IMR-90 (cell line): ENCODE measurements around the gene FCRL6. TPM values are rescaled to one million over a fixed set of nuclear protein-coding genes. Genes with fewer than 3 reads are reported as not detected.

Experiments
- ATAC-seq: fragments of 200-7000 bp; cut with Tn5 transposase; 2 replicates; pipeline ENCODE4 v1.9.1; 2020; ENCODE audit warnings: low read depth, mild to moderate bottlenecking, moderate library complexity
- BruUV-seq: library from RNA; stranded (reverse); fragments of 400-500 nt; replicated peaks from 2 replicates; lab custom pipeline; 2021; lab: Mats Ljungman, UMichigan
- CTCF ChIA-PET: fragments of 300-600 bp; formaldehyde crosslinking; extraction: SDS; loops from one replicate; lab custom pipeline; 2021; ENCODE audit warnings: antibody characterized with exemption; lab: Yijun Ruan, JAX
- POLR2A ChIA-PET: fragments of 300-600 bp; sonication (Branson Sonifier 250); formaldehyde crosslinking; loops from one replicate; lab custom pipeline; 2022; ENCODE audit warnings: antibody characterized with exemption; ENCODE audit not compliant: unreplicated experiment; lab: Charles Lee
- DNase-seq: peaks from one replicate; pipeline ENCODE4 v3.0.0; 2013
- H2AFZ ChIP-seq: replicated peaks from 2 replicates; pipeline ENCODE3; 2013; ENCODE audit warnings: low read length, mild to moderate bottlenecking; ENCODE audit not compliant: poor library complexity
- H2AK5ac ChIP-seq: 2 replicates; pipeline ENCODE4 v1.6.1; 2013; ENCODE audit warnings: low read depth, low read length, inconsistent platforms
- H2AK9ac ChIP-seq: replicated peaks from 2 replicates; pipeline ENCODE3; 2013; ENCODE audit warnings: mild to moderate bottlenecking, low read depth, low read length, moderate library complexity; ENCODE audit not compliant: poor library complexity
- H2BK120ac ChIP-seq: 2 replicates; pipeline ENCODE4 v1.6.1; 2013; ENCODE audit warnings: low read depth, low read length, inconsistent platforms
- H2BK15ac ChIP-seq: 3 replicates; pipeline ENCODE4 v1.6.1; 2013; ENCODE audit warnings: low read depth, low read length, inconsistent platforms
- H2BK20ac ChIP-seq: 2 replicates; pipeline ENCODE4 v1.6.1; 2013; ENCODE audit warnings: low read depth, mild to moderate bottlenecking, inconsistent platforms, low read length, moderate library complexity
- H2BK5ac ChIP-seq: 2 replicates; pipeline ENCODE4 v1.6.1; 2013; ENCODE audit warnings: mild to moderate bottlenecking, low read depth, low read length, inconsistent platforms; ENCODE audit not compliant: poor library complexity, severe bottlenecking
- H3K14ac ChIP-seq: replicated peaks from 2 replicates; pipeline ENCODE4 v1.6.1; 2013; ENCODE audit warnings: low read depth, low read length, inconsistent platforms
- H3K18ac ChIP-seq: 2 replicates; pipeline ENCODE4 v1.6.1; 2013; ENCODE audit warnings: low read depth, low read length, control low read depth
- H3K23ac ChIP-seq: 2 replicates; pipeline ENCODE4 v1.6.1; 2013; ENCODE audit warnings: low read depth, low read length, inconsistent platforms
- H3K27ac ChIP-seq: 2 replicates; pipeline ENCODE4 v1.5.1; 2013; ENCODE audit warnings: mild to moderate bottlenecking, control low read depth, low read length; ENCODE audit not compliant: insufficient read depth
- H3K27me3 ChIP-seq: 2 replicates; pipeline ENCODE4 v1.6.1; 2013; ENCODE audit warnings: low read length; ENCODE audit not compliant: control insufficient read depth, insufficient read depth
- H3K36me3 ChIP-seq: 2 replicates; pipeline ENCODE4 v1.6.1; 2013; ENCODE audit warnings: low read length, mixed read lengths; ENCODE audit not compliant: control insufficient read depth, insufficient read depth
- H3K4ac ChIP-seq: 2 replicates; pipeline ENCODE4 v1.6.1; 2013; ENCODE audit warnings: low read depth, low read length, inconsistent platforms
- H3K4me1 ChIP-seq: 2 replicates; pipeline ENCODE4 v1.6.1; 2013; ENCODE audit warnings: low read length, mixed read lengths; ENCODE audit not compliant: control insufficient read depth, insufficient read depth
- H3K4me2 ChIP-seq: 2 replicates; pipeline ENCODE4 v1.6.1; 2013; ENCODE audit warnings: low read depth, mild to moderate bottlenecking, control low read depth, low read length, moderate library complexity
- H3K4me3 ChIP-seq: 2 replicates; pipeline ENCODE4 v1.5.1; 2013; ENCODE audit warnings: low read depth, mild to moderate bottlenecking, control low read depth, low read length, moderate library complexity; ENCODE audit not compliant: insufficient read depth
- H3K56ac ChIP-seq: 2 replicates; pipeline ENCODE4 v1.6.1; 2013; ENCODE audit warnings: low read length, inconsistent platforms; ENCODE audit not compliant: insufficient read depth; ENCODE audit errors: extremely low read depth
- H3K79me1 ChIP-seq, 2 experiments: 2 replicates each; pipeline ENCODE4 v1.6.1; 2013; ENCODE audit warnings: low read length in 2 of 2, inconsistent platforms in 1 of 2, low read depth in 1 of 2
- H3K9ac ChIP-seq: 2 replicates; pipeline ENCODE4 v1.6.1; 2013; ENCODE audit warnings: low read depth, low read length, control low read depth
- H3K9me1 ChIP-seq: 2 replicates; pipeline ENCODE4 v1.6.1; 2013; ENCODE audit warnings: low read length, inconsistent platforms; ENCODE audit not compliant: insufficient read depth
- H3K9me3 ChIP-seq: 2 replicates; pipeline ENCODE4 v1.6.1; 2013; ENCODE audit warnings: low read length; ENCODE audit not compliant: control insufficient read depth, insufficient read depth
- H4K20me1 ChIP-seq: 2 replicates; pipeline ENCODE4 v1.6.1; 2013; ENCODE audit warnings: low read length, inconsistent platforms; ENCODE audit not compliant: insufficient read depth
- H4K5ac ChIP-seq: 2 replicates; pipeline ENCODE4 v1.6.1; 2013; ENCODE audit warnings: mild to moderate bottlenecking, low read depth, low read length, control low read depth
- H4K8ac ChIP-seq, 2 experiments: 2 replicates each; pipeline ENCODE4 v1.6.1; 2013; ENCODE audit warnings: low read depth in 2 of 2, low read length in 2 of 2, control low read depth in 1 of 2, inconsistent platforms in 1 of 2
- H4K91ac ChIP-seq: 2 replicates; pipeline ENCODE4 v1.6.1; 2013; ENCODE audit warnings: low read depth, low read length, inconsistent platforms; ENCODE audit not compliant: insufficient read depth
- CHD1 ChIP-seq: IDR thresholded peaks from 2 replicates; pipeline ENCODE4 v1.6.1; 2012; ENCODE audit warnings: low read depth, low read length, improper control_type of control experiment
- FOS ChIP-seq: fragments of 150-350 bp; IDR thresholded peaks from 2 replicates; pipeline ENCODE4 v1.6.1; 2016; ENCODE audit warnings: low read depth, low read length
- MAFK ChIP-seq: IDR thresholded peaks from 2 replicates; pipeline ENCODE4 v1.6.1; 2012; ENCODE audit warnings: low read depth, low read length, improper control_type of control experiment
- MAZ ChIP-seq: IDR thresholded peaks from 2 replicates; pipeline ENCODE4 v1.6.1; 2012; ENCODE audit warnings: low read depth, mild to moderate bottlenecking, low read length, improper control_type of control experiment, moderate library complexity, borderline replicate concordance
- MXI1 ChIP-seq: IDR thresholded peaks from 2 replicates; pipeline ENCODE4 v1.6.1; 2012; ENCODE audit warnings: low read depth, mild to moderate bottlenecking, low read length, moderate library complexity, borderline replicate concordance
- POLR2A ChIP-seq: IDR thresholded peaks from 2 replicates; pipeline ENCODE4 v1.6.1; 2012; ENCODE audit warnings: mild to moderate bottlenecking, low read depth, low read length
- RCOR1 ChIP-seq: IDR thresholded peaks from 2 replicates; pipeline ENCODE4 v1.6.1; 2012; ENCODE audit warnings: mild to moderate bottlenecking, low read length, improper control_type of control experiment; ENCODE audit not compliant: insufficient replicate concordance
- RFX5 ChIP-seq: IDR thresholded peaks from 2 replicates; pipeline ENCODE4 v1.8.0; 2012; ENCODE audit warnings: low read depth, mild to moderate bottlenecking, low read length, moderate library complexity
- USF2 ChIP-seq: fragments of 150-350 bp; IDR thresholded peaks from 2 replicates; pipeline ENCODE4 v1.6.1; 2017; ENCODE audit warnings: mild to moderate bottlenecking, antibody characterized with exemption, low read length, low read depth
- WGBS, 2 experiments: methylation state at CpG; one replicate each; pipeline versions ENCODE4 v1.1.5 to v1.1.7; 2013; ENCODE audit warnings: missing lambda C conversion rate in 2 of 2; ENCODE audit not compliant: insufficient read length in 1 of 2; ENCODE audit errors: extremely low coverage in 2 of 2; 5-methylcytosine and 5-hydroxymethylcytosine counted together
- dilution Hi-C: fragments of 300-500 bp; cut with HindIII; formaldehyde crosslinking; loops from one replicate; pipeline ENCODE4 v1.14.3; 2018; ENCODE audit warnings: low sequenced_read_pairs; ENCODE audit not compliant: unreplicated experiment
- in situ Hi-C: fragments of 300-500 bp; cut with MboI; formaldehyde crosslinking; loops from 3 replicates; pipeline ENCODE4 v1.14.3; 2019; ENCODE audit warnings: low sequenced_read_pairs, inconsistent platforms, mixed read lengths
- intact Hi-C: fragments of 100-400 bp; cut with micrococcal nuclease; formaldehyde crosslinking; loops from 2 replicates; pipeline ENCODE4 v1.10.0; 2022
- polyA plus RNA-seq, 3 experiments: library from polyadenylated mRNA; depleted of rRNA; stranded (reverse); fragments of >200 nt; gene quantifications; 2 replicates each; pipeline ENCODE4 v1.2.3, GENCODE V29; 2012; ENCODE audit warnings: low replicate concordance in 1 of 3
- total RNA-seq: library from RNA; depleted of rRNA; stranded (reverse); fragments of >200 nt; gene quantifications from 2 replicates; pipeline ENCODE4 v1.2.3, GENCODE V29; 2012
- TF ChIP-seq, protein P1 (sequence below): fragments of 150-350 bp; IDR thresholded peaks from 2 replicates; pipeline ENCODE4 v1.6.1; 2016; ENCODE audit warnings: low read depth, mild to moderate bottlenecking, low read length, moderate library complexity, borderline replicate concordance
- TF ChIP-seq, protein P2 (sequence below): conservative IDR thresholded peaks from 2 replicates; pipeline ENCODE4 v1.5.1; 2012; ENCODE audit warnings: mild to moderate bottlenecking, low read depth, low read length, improper control_type of control experiment

FCRL6 gene
- total and polyA plus RNA-seq, 2 of the 4 experiments (the other 2 are of a cell fraction), result not detected

DNA sequence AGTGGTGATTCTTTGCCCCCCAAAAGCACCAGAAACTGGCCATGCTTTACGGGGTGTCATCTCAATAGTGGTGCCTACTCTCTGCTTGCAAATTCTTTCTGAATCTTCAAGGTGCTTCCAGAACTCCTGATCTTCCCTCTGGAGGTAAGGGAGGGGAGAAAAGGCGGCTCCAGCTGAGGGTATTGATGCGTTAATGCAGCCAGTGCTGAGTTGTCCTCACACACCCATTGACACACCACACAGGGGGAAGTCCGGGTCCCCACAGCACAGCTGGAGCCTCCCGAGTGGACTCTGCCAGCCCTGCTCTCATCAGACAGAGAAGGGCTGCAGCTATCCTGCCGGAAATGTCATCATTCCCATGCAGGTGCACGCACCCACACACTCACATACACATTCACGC is 59.1 kb downstream of the FCRL6 start:
- Histone ChIP-seq H3K9ac (no peak overlapping the region), H2BK20ac (no peak overlapping the region), H3K27me3 (peaks cover 2% of the 10 kb centered on the region; the same call in 1 of the 2 replicates), H3K23ac (no peak overlapping the region), H2BK15ac (no peak overlapping the region), H3K18ac (no peak overlapping the region), H2AFZ (no peak overlapping the region), H2AK5ac (no peak overlapping the region), H3K14ac (no peak overlapping the region), H4K8ac (no peak overlapping the region), H3K9me3 (no peaks in the 10 kb centered on the region), H3K4ac (no peak overlapping the region), H2BK5ac (no peak overlapping the region), H3K79me1 (no peaks in the 10 kb centered on the region), H2BK120ac (no peak overlapping the region), H4K5ac (no peak overlapping the region), H3K4me3 (no peak overlapping the region), H3K4me1 (no peaks in the 10 kb centered on the region), H4K91ac (no peak overlapping the region), H4K20me1 (no peaks in the 10 kb centered on the region), H3K27ac (no peak overlapping the region), H3K36me3 (no peaks in the 10 kb centered on the region), H2AK9ac (no peak overlapping the region), H3K9me1 (0 out of 2 replicates have a peak, but pooled peaks cover 7% of the 10 kb centered on the region), H3K4me2 (no peak overlapping the region), H3K56ac (no peak overlapping the region)
- dilution Hi-C loops (no loop called here), intact Hi-C loops (no loop called here), in situ Hi-C loops (no loop called here)
- no peak for DNase-seq
- no peak for ATAC-seq
- no TSS peak for BruUV-seq
- 93% methylated on average over 3 of the region's 8 CpGs; no CpG with 5 or more reads in 1 of the 2 experiments for WGBS, 2 experiments
- no peak for TF ChIP-seq MAZ
- TF ChIP-seq FOS, result no peak
- TF ChIP-seq RFX5, result no peak
- no peak for TF ChIP-seq POLR2A
- TF ChIP-seq USF2, result no peak
- TF ChIP-seq CHD1, result no peak
- TF ChIP-seq, protein P1, sequence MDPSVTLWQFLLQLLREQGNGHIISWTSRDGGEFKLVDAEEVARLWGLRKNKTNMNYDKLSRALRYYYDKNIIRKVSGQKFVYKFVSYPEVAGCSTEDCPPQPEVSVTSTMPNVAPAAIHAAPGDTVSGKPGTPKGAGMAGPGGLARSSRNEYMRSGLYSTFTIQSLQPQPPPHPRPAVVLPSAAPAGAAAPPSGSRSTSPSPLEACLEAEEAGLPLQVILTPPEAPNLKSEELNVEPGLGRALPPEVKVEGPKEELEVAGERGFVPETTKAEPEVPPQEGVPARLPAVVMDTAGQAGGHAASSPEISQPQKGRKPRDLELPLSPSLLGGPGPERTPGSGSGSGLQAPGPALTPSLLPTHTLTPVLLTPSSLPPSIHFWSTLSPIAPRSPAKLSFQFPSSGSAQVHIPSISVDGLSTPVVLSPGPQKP, result no peak
- TF ChIP-seq, protein P2, sequence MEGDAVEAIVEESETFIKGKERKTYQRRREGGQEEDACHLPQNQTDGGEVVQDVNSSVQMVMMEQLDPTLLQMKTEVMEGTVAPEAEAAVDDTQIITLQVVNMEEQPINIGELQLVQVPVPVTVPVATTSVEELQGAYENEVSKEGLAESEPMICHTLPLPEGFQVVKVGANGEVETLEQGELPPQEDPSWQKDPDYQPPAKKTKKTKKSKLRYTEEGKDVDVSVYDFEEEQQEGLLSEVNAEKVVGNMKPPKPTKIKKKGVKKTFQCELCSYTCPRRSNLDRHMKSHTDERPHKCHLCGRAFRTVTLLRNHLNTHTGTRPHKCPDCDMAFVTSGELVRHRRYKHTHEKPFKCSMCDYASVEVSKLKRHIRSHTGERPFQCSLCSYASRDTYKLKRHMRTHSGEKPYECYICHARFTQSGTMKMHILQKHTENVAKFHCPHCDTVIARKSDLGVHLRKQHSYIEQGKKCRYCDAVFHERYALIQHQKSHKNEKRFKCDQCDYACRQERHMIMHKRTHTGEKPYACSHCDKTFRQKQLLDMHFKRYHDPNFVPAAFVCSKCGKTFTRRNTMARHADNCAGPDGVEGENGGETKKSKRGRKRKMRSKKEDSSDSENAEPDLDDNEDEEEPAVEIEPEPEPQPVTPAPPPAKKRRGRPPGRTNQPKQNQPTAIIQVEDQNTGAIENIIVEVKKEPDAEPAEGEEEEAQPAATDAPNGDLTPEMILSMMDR, result no peak
- no peak for TF ChIP-seq MXI1
- no peak for TF ChIP-seq RCOR1
- TF ChIP-seq MAFK, result no peak
- ChIA-PET POLR2A (no interaction called here), CTCF (no interaction called here)
